HCT116 (cell line): ENCODE results near the gene FXYD2. TPM values are rescaled to one million over a fixed set of nuclear protein-coding genes. Genes with fewer than 3 reads are reported as not detected.

Source experiments
- ATAC-seq: fragments of 200-7000 bp; cut with Tn5 transposase; 2 replicates; pipeline ENCODE4 v1.9.1; 2020; ENCODE audit warnings: mild to moderate bottlenecking, moderate library complexity
- BruUV-seq: library from RNA; stranded (reverse); fragments of 400-500 nt; replicated peaks from 2 replicates; lab custom pipeline; 2021; lab: Mats Ljungman, UMichigan
- CTCF ChIA-PET: fragments of 300-600 bp; sonication (Branson Sonifier 250); formaldehyde crosslinking; loops from one replicate; lab custom pipeline; 2021; ENCODE audit warnings: antibody characterized with exemption; lab: Charles Lee
- POLR2A ChIA-PET: fragments of 300-600, 350-600 bp; sonication (Branson Sonifier 250); formaldehyde crosslinking; loops from one replicate; lab custom pipeline; 2021; ENCODE audit warnings: antibody characterized with exemption; lab: Charles Lee
- RAD21 ChIA-PET, 2 experiments: fragments of 300-600 bp; sonication (Branson Sonifier 250); formaldehyde crosslinking; loops; one replicate each; lab custom pipeline; 2023; ENCODE audit warnings: low total read pairs in 2 of 2; ENCODE audit not compliant: uncharacterized antibody in 2 of 2, unreplicated experiment in 2 of 2, low non-redundant PET in 1 of 2; lab: Charles Lee
- DNase-seq: peaks from one replicate; pipeline ENCODE4 v3.0.0-alpha.2; 2010; ENCODE audit warnings: low read depth, low spot score
- H2AFZ ChIP-seq: fragments of 200-600 bp; shearing (Covaris generic), sonication (generic); 2 replicates; pipeline ENCODE4 v1.6.1; 2017; ENCODE audit warnings: low read depth, mixed run types, mixed read lengths, antibody characterized with exemption, low read length; ENCODE audit not compliant: poor library complexity, severe bottlenecking
- H3K27ac ChIP-seq: 2 replicates; pipeline ENCODE4 v1.5.1; 2012; ENCODE audit warnings: low read depth, low read length
- H3K27me3 ChIP-seq: fragments of 200-600 bp; sonication (generic); 2 replicates; pipeline ENCODE4 v1.6.1; 2016; ENCODE audit warnings: mixed run types, low read length, mixed read lengths; ENCODE audit not compliant: insufficient read depth
- H3K36me3 ChIP-seq, 2 experiments: fragments of 200-500 bp in 1 of 2; fragments of 200-600 bp in 1 of 2; sonication (Bioruptor generic) in 1 of 2; sonication (generic) in 1 of 2; 2 replicates each; pipeline versions ENCODE4 v1.5.1 to v1.6.1; 2014 to 2016; ENCODE audit warnings: low read length in 2 of 2, inconsistent platforms in 1 of 2, mixed read lengths in 1 of 2, mixed run types in 1 of 2; ENCODE audit not compliant: insufficient read depth in 2 of 2, control insufficient read depth in 1 of 2
- H3K4me1 ChIP-seq, 2 experiments: fragments of 200-600 bp in 1 of 2; sonication (generic) in 1 of 2; 2 replicates each; pipeline versions ENCODE4 v1.5.1 to v1.6.1; 2012 to 2017; ENCODE audit warnings: low read length in 2 of 2, inconsistent platforms in 1 of 2, mild to moderate bottlenecking in 1 of 2, mixed read lengths in 1 of 2, mixed run types in 1 of 2, moderate library complexity in 1 of 2; ENCODE audit not compliant: insufficient read depth in 2 of 2, control insufficient read depth in 1 of 2
- H3K4me2 ChIP-seq: fragments of 200-600 bp; sonication (generic); 2 replicates; pipeline ENCODE4 v1.6.1; 2017; ENCODE audit warnings: mixed run types, low read length, mixed read lengths
- H3K4me3 ChIP-seq, 2 experiments: fragments of 200-600 bp in 1 of 2; sonication (generic) in 1 of 2; replicated peaks in 1 of 2; 2 replicates each; pipeline ENCODE4 v1.5.1; 2011 to 2016; ENCODE audit warnings: low read length in 2 of 2, control low read depth in 1 of 2, low read depth in 1 of 2, mild to moderate bottlenecking in 1 of 2, mixed read lengths in 1 of 2, mixed run types in 1 of 2
- H3K79me2 ChIP-seq: fragments of 200-600 bp; sonication (generic); 2 replicates; pipeline ENCODE4 v1.6.1; 2017; ENCODE audit warnings: mild to moderate bottlenecking, mixed run types, low read length, moderate library complexity, mixed read lengths; ENCODE audit not compliant: insufficient read depth
- H3K9ac ChIP-seq: fragments of 200-600 bp; sonication (generic); 2 replicates; pipeline ENCODE4 v1.6.1; 2016; ENCODE audit warnings: low read length, mixed read lengths
- H3K9me2 ChIP-seq: fragments of 200-600 bp; sonication (generic), shearing (Covaris generic); 2 replicates; pipeline ENCODE4 v1.6.1; 2017; ENCODE audit warnings: mixed run types, mild to moderate bottlenecking, moderate library complexity; ENCODE audit not compliant: insufficient read depth
- H3K9me3 ChIP-seq, 2 experiments: fragments of 200-500 bp in 1 of 2; fragments of 200-600 bp in 1 of 2; sonication (Bioruptor generic) in 1 of 2; sonication (generic) in 1 of 2; 2 replicates each; pipeline ENCODE4 v1.6.1; 2014 to 2017; ENCODE audit warnings: low read length in 2 of 2, mixed read lengths in 2 of 2, inconsistent platforms in 1 of 2, low read depth in 1 of 2, mild to moderate bottlenecking in 1 of 2, mixed run types in 1 of 2, moderate library complexity in 1 of 2; ENCODE audit not compliant: control insufficient read depth in 1 of 2, insufficient read depth in 1 of 2
- H4K20me1 ChIP-seq: fragments of 200-600 bp; sonication (generic), shearing (Covaris generic); 2 replicates; pipeline ENCODE4 v1.6.1; 2017; ENCODE audit warnings: mixed run types, mild to moderate bottlenecking, moderate library complexity; ENCODE audit not compliant: insufficient read depth
- ATF3 ChIP-seq: IDR thresholded peaks from 2 replicates; pipeline ENCODE4 v1.6.1; 2012
- CEBPB ChIP-seq: IDR thresholded peaks from 2 replicates; pipeline ENCODE4 v1.6.1; 2012; ENCODE audit warnings: low read depth
- CTCF ChIP-seq, 3 experiments: fragments of 200-600 bp in 1 of 3; sonication (generic) in 1 of 3; IDR thresholded peaks in 2 of 3; conservative IDR thresholded peaks in 1 of 3; 2 replicates each; pipeline ENCODE4 v1.5.1; 2012 to 2017; ENCODE audit warnings: low read depth in 2 of 3, low read length in 2 of 3, antibody characterized with exemption in 1 of 3, borderline replicate concordance in 1 of 3, control low read depth in 1 of 3, mild to moderate bottlenecking in 1 of 3, mixed read lengths in 1 of 3, mixed run types in 1 of 3, moderate library complexity in 1 of 3; ENCODE audit not compliant: insufficient read depth in 1 of 3
- EGR1 ChIP-seq: IDR thresholded peaks from 2 replicates; pipeline ENCODE4 v1.6.1; 2012; ENCODE audit warnings: low read depth
- EZH2 ChIP-seq: fragments of 200-600 bp; sonication (generic); IDR thresholded peaks from 2 replicates; pipeline ENCODE4 v1.6.1; 2017; ENCODE audit warnings: antibody characterized with exemption, mixed run types
- EZH2phosphoT487 ChIP-seq: fragments of 200-600 bp; IDR thresholded peaks from 2 replicates; pipeline ENCODE4 v1.6.1; 2018; ENCODE audit warnings: antibody characterized with exemption, borderline replicate concordance
- POLR2AphosphoS5 ChIP-seq: IDR thresholded peaks from 2 replicates; pipeline ENCODE4 v1.6.1; 2011; ENCODE audit warnings: mild to moderate bottlenecking, low read depth, low read length, moderate library complexity
- REST ChIP-seq: IDR thresholded peaks from 2 replicates; pipeline ENCODE4 v1.6.1; 2012; ENCODE audit warnings: low read depth
- SIN3A ChIP-seq: IDR thresholded peaks from 2 replicates; pipeline ENCODE4 v1.6.1; 2012; ENCODE audit warnings: low read depth
- SRF ChIP-seq: IDR thresholded peaks from 2 replicates; pipeline ENCODE4 v1.6.1; 2012; ENCODE audit warnings: low read depth
- ZBTB33 ChIP-seq: IDR thresholded peaks from 2 replicates; pipeline ENCODE4 v1.6.1; 2011; ENCODE audit warnings: mild to moderate bottlenecking, low read length, moderate library complexity; ENCODE audit not compliant: insufficient replicate concordance; ENCODE audit errors: extremely low read depth
- ZFX ChIP-seq: fragments of 450-650 bp; IDR thresholded peaks from 2 replicates; pipeline ENCODE4 v1.6.1; 2017
- ZNF274 ChIP-seq: fragments of 200-500 bp; sonication (Bioruptor generic); IDR thresholded peaks from 2 replicates; pipeline ENCODE4 v1.6.1; 2014; ENCODE audit warnings: mild to moderate bottlenecking, low read depth, low read length, inconsistent platforms
- intact Hi-C: fragments of 100-400 bp; cut with micrococcal nuclease; formaldehyde crosslinking; loops from 2 replicates; pipeline ENCODE4 v1.10.0; 2022
- total RNA-seq: library from RNA; stranded (reverse); gene quantifications from one replicate; pipeline ENCODE4 v1.2.1, GENCODE V29; 2021; ENCODE audit not compliant: unreplicated experiment

Gene FXYD2
- total RNA-seq, 1 experiment from 2014 or later: 0.52 TPM

- no peaks in the 10 kb centered on the region for H3K36me3 ChIP-seq
- intact Hi-C loops: no loop called here
- no peaks in the 10 kb centered on the region for H3K9me2 ChIP-seq
- ChIA-PET POLR2A (no interaction called here), RAD21 (no interaction called here), CTCF (interaction anchor here (1.7 to 7.2 kb wide), 2 partner anchors 63 to 105 kb away, joined by 5 to 143 read pairs; no protein-coding TSS in a partner anchor)
- no peak overlapping the region for H3K4me3 ChIP-seq
- H3K4me1 ChIP-seq: no peaks in the 10 kb centered on the region; a peak in 1 of 4 replicates
- BruUV-seq: no TSS peak
- H2AFZ ChIP-seq: no peak overlapping the region
- H3K9me3 ChIP-seq: no peaks in the 10 kb centered on the region
- no peak overlapping the region for H3K9ac ChIP-seq
- H3K27me3 ChIP-seq: peaks cover 7% of the 10 kb centered on the region; the same call in 1 of the 2 replicates
- TF ChIP-seq POLR2AphosphoS5: no peak
- TF ChIP-seq CTCF (IDR thresholded peaks at IDR 0.05 in 2 of 3, conservative IDR thresholded peaks at IDR 0.05 in 1 of 3; ENCODE audit: borderline replicate concordance in 1 of 3, insufficient read depth in 1 of 3, low read depth in 2 of 3, low read length in 2 of 3): no peak
- no peak for TF ChIP-seq EZH2phosphoT487
- TF ChIP-seq ZFX: no peak
- TF ChIP-seq REST: no peak
- no peak for TF ChIP-seq CEBPB
- no peak for TF ChIP-seq SRF
- TF ChIP-seq EZH2: no peak
- no peak for TF ChIP-seq ATF3
- no peak for TF ChIP-seq ZBTB33
- no peak for TF ChIP-seq ZNF274
- TF ChIP-seq EGR1: no peak
- TF ChIP-seq SIN3A: no peak
- H3K27ac ChIP-seq: no peak overlapping the region
- no peak for ATAC-seq
- DNase-seq: no peak
- no peaks in the 10 kb centered on the region for H3K79me2 ChIP-seq
- no peak overlapping the region for H3K4me2 ChIP-seq
- H4K20me1 ChIP-seq: no peaks in the 10 kb centered on the region
Measured at GRCh38 chr11:117841551-117842031, 17.0 kb upstream of the FXYD2 start.
